NCI-H2196 (cell line): ENCODE data around the gene DYNC1I1.
"Not testable (repeated sequence)": the region's sequence is repeated elsewhere in the genome, so short reads cannot be mapped to it uniquely, and the experiment has no call there.

Source experiments
- DNase-seq: peaks from one replicate; lab custom pipeline; 2025; ENCODE audit not compliant: unreplicated experiment; lab: John Stamatoyannopoulos, UW

The DYNC1I1 gene

DNA sequence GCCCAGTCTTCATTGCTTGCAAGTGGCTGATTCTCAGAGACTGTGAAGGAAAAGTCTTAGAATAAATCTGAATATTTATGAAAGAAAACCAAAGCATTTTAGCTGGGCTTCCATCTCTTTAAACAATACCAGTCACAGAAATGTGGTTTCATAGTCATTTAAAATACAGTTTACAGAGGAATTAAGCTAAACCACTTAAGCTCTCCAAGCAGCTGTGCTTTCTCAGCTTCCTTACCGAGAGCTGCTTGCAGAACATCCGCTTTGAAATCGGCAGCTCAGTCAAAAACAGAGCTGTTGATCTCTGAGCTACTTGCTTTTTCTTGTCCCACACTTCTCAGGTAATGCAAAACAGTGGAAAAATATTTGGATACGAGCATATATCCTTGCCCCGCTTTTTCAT lies 134.5 kb downstream of the DYNC1I1 start:
- DNase-seq = no peak

- no peak for DNase-seq
Observed at GRCh38 chr7:95907337-95907736, 135.0 kb downstream of the DYNC1I1 start.

DNA sequence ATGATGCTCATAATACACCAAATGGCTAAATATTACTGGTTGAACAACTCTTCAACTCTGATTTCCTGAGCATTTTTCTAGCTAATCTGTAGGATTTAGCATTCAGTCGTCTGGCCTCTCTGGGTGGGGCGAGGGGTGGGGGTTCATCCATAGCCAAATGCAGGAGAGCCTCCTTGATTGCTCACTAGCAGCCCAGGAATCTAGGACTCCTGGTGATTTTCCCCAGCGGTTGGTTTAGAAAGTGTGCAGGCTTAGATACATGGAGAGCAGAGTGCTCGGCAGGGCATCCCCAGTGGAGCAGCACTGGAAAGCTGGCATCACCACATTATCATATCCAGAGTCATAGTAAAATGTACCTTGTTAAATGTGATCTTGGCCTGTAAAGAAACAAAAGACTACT lies 136.1 kb downstream of the DYNC1I1 start:
- no peak for DNase-seq

GRCh38 chr7:95910341-95910740 lies 138.0 kb downstream of the DYNC1I1 start:
- DNase-seq = no peak

- DNase-seq = no peak
Observed at GRCh38 chr7:95915731-95916130, 143.4 kb downstream of the DYNC1I1 start.

DNA sequence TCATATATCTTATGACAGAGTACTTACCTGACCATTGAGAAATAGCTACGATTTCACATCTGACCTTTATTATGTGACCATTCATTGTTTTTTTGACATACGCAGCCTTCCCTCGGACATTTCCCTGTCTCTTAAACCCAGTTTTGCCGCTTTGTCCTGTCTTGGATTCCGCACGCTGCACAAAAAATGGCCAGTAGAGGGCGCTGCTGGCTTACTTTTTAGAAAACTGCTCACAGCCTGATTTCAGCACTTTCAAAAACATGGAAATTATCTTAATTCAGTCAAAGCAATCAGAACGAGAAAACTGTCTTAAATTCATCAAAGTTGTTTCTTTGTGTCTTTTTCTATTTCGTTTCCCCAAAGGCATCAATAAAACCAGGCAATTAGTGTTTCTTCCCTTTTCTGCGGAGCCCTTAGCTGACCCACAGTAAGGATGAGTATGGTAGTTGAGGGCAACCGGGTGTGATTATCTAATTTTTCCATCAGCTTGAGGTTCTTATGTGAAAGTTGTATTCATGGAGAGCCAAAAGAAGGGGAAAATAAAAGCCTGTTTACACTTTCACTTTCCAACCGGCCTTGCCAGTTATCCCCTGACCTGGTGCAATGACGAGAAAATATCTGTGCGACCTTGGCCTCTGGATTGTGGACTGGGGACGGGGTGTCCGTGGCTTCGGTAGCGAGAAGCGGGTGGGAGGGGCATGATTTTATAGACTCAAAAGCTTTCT lies 144.4 kb downstream of the DYNC1I1 start:
- peak; percentile 87 for DNase-seq

GRCh38 chr7:95917634-95918033 lies 145.3 kb downstream of the DYNC1I1 start:
- no peak for DNase-seq

GRCh38 chr7:95919556-95919955 lies 147.2 kb downstream of the DYNC1I1 start:
- DNase-seq = no peak

- no peak for DNase-seq
Observed at GRCh38 chr7:95921543-95921942, 149.2 kb downstream of the DYNC1I1 start.

- DNase-seq = no peak
Observed at GRCh38 chr7:95922191-95922590, 149.8 kb downstream of the DYNC1I1 start.

- DNase-seq = no peak
Observed at GRCh38 chr7:95925236-95925635, 152.9 kb downstream of the DYNC1I1 start.

DNA sequence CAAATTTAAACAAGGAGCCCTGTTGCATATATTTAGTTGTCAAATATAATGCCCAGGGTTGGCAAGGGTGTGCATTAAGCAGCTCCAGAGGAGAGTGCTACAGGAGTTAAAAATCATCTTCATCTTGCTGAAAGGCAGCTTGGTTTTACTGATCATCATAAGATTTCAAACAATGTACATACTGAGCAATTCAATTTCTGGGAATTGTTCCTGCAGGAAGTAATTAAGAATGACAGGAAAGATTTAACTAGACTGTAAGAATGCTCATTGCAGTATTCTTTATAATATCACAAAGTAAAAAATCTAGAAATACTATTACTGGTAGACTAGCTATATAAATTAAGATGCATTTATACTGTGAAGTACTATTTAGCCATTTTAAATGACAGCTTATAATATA lies 153.6 kb downstream of the DYNC1I1 start:
- DNase-seq = no peak

DNA sequence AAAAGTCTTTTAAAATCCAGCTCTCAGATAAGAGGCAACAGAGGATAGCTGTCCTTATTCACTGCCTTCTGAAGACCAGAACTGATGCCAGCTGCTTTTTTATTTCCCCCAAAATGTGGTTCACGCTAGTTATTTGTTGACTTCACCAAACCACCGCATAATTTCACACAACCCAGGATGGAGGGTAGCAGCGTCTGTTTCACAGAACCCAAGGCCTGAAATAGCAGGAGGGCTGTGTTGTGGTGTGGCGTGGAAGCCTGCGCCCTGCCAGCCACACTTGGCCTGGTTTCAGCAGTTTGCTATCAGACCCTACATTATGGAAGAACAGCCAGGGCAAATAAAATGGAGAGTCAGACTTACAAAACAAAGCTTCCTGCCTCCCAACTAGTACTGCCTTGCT lies 155.4 kb downstream of the DYNC1I1 start:
- DNase-seq = no peak

GRCh38 chr7:95929710-95930280 lies 157.4 kb downstream of the DYNC1I1 start:
- no peak for DNase-seq

GRCh38 chr7:95931460-95932232 lies 159.3 kb downstream of the DYNC1I1 start:
- DNase-seq = no peak

DNA sequence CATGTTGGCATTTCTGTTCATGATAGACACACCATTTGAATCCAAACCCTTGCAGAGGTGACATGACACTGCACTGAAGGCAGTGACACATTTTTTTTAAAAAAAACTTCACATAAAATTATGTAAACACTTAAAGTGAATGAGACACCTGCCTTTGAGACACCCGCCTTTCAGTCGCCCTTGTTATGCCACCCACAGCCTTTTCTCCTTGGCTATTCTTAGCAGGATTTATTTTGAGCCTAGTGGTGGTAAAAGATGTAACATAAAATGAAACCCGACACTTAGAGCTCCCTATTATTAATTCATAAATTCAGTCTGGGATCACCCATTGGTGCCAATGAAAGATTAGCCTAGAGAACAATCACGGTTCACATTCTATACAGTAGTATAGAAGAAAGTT lies 161.3 kb downstream of the DYNC1I1 start:
- no peak for DNase-seq

- DNase-seq = not testable (repeated sequence)
Observed at GRCh38 chr7:95944867-95945266, 172.5 kb downstream of the DYNC1I1 start.

DNA sequence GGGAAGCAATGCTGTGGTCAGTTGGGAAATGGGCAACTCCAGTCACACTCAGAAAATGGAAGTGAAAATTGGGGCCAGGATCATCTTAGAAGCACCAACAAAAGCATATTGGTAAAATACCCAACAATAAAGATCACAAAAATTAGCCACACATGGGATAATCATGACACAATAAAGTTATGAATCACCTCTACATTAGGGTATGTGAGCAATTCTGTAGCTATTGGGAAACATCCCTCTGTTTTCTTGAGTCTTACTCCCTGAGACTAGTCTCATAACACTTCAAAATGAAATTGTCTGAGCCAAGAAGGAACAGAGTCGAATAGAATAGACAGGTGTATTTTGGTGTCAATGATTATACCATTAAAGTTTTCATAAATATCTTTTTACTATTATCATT lies 178.3 kb downstream of the DYNC1I1 start:
- DNase-seq = no peak

DNA sequence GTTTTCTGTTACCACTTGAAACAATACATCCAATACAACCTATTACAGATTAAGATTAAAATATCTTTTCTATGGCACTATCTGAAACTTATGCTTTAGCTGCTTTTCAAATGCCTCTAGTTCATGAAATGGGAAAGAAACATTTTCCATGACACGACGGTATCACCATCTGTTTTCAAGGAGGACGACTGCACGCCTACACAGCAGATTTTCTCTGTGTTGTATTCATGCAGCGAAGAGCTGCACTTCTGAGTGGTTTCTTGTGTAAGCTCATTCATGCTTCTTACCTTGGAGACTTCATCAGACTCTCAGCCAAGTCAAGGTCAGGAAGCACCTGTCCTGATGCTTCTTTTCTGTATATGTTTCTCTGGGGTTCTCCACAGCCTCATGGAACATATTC lies 179.2 kb downstream of the DYNC1I1 start:
- DNase-seq = no peak

DNA sequence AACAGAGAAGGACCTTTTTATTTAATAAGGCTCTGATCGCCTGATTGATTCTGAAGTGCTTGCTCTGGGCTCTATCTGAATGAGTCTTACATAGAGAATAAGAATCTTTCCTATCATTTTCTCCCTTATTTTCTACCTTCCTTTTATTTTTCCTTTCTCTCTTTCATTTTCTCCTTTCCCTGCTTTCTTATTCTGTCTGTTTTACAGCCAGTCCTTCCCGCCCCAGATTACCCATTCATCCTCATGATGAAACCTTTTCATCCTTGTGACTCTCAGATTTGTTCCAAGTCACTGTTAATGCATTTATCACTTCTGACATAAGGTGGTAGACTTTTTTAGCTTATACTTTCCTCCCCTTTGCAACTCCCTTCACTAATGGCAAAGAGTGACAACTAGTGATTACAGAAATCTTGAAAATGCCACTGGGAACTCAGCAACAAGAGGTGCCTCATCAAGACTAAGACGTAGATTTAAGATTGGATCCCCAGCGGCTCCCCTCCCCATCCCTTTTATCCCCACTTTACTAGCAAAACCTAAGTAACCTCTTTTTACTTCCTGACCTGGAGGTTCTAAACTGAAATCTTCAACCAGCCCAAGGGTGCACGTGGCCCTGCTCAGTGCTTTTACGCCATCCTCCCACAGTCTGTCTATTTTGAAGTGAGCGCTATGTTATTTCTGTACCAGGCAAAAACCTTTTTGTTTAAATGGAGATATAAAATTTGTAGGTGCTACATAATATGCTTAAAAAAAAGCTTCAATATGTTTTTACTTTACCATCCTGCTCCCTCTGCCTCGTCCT lies 179.8 kb downstream of the DYNC1I1 start:
- DNase-seq = no peak

GRCh38 chr7:95952851-95953250 lies 180.5 kb downstream of the DYNC1I1 start:
- DNase-seq = no peak
